K562 (cell line): Measurements from ENCODE around the gene GPD1L. TPM values are rescaled to one million over a fixed set of nuclear protein-coding genes. Genes with fewer than 3 reads are reported as not detected.
A peak's percentile ranks its signal among the peaks of the same experiment; 100 is the strongest.

Experiments
- ATAC-seq: fragments of 200-7000 bp; cut with Tn5 transposase; 3 replicates; pipeline ENCODE4 v1.9.1; 2020; ENCODE audit warnings: moderate library complexity
- BruUV-seq: library from RNA; stranded (reverse); fragments of 400-500 nt; replicated peaks from 2 replicates; lab custom pipeline; 2021; lab: Mats Ljungman, UMichigan
- CTCF ChIA-PET: fragments of 300-600 bp; formaldehyde crosslinking; extraction: SDS; loops from one replicate; lab custom pipeline; 2021; ENCODE audit warnings: low intra/inter-chr PET ratio; lab: Yijun Ruan, JAX
- POLR2A ChIA-PET: fragments of 300-600, 350-650 bp; sonication (Branson Sonifier 250); formaldehyde crosslinking; extraction: SDS; loops from one replicate; lab custom pipeline; 2021; ENCODE audit warnings: antibody characterized with exemption, inconsistent platforms; lab: Yijun Ruan, JAX
- DNase-seq, 4 experiments: peaks; one replicate each; pipeline versions ENCODE4 v3.0.0 to v3.0.0-alpha.2; 2011 to 2018; ENCODE audit warnings: low spot score in 3 of 4, mixed read lengths in 3 of 4; ENCODE audit errors: extremely low read depth in 1 of 4
- FAIRE-seq: peaks from 2 replicates; lab custom pipeline; 2011; peaks lifted over from hg19 to GRCh38; lab: Jason Lieb, UNC
- H2AFZ ChIP-seq: 2 replicates; pipeline ENCODE4 v1.6.0; 2011; ENCODE audit warnings: low read depth, low read length, control low read depth, inconsistent platforms
- H3K27ac ChIP-seq: fragments of 200-600 bp; 3 replicates; pipeline ENCODE4 v1.8.0; 2011; ENCODE audit warnings: low read depth, mild to moderate bottlenecking, control low read depth, inconsistent platforms, low read length, moderate library complexity, mixed read lengths; ENCODE audit errors: extremely low read depth
- H3K27me3 ChIP-seq, 2 experiments: fragments of 300-600 bp in 1 of 2; 2 replicates in 1 of 2; 3 replicates in 1 of 2; pipeline versions ENCODE4 v1.6.0 to v1.8.0; 2011; ENCODE audit warnings: inconsistent platforms in 2 of 2, low read length in 2 of 2, mild to moderate bottlenecking in 1 of 2, mixed read lengths in 1 of 2, moderate library complexity in 1 of 2; ENCODE audit not compliant: control insufficient read depth in 2 of 2, insufficient read depth in 2 of 2
- H3K36me3 ChIP-seq: fragments of 300-600 bp; 3 replicates; pipeline ENCODE4 v1.8.0; 2011; ENCODE audit warnings: mild to moderate bottlenecking, low read length, inconsistent platforms; ENCODE audit not compliant: control insufficient read depth, insufficient read depth
- H3K4me1 ChIP-seq, 2 experiments: fragments of 200-600 bp in 1 of 2; replicated peaks in 1 of 2; 2 replicates in 1 of 2; 3 replicates in 1 of 2; pipeline versions ENCODE4 v1.5.1 to v1.8.0; 2011; ENCODE audit warnings: inconsistent platforms in 2 of 2, low read length in 2 of 2, mild to moderate bottlenecking in 1 of 2, mixed read lengths in 1 of 2, moderate library complexity in 1 of 2; ENCODE audit not compliant: control insufficient read depth in 2 of 2, insufficient read depth in 2 of 2
- H3K4me2 ChIP-seq: 2 replicates; pipeline ENCODE4 v1.6.1; 2011; ENCODE audit warnings: low read length, control low read depth, inconsistent platforms, mixed read lengths; ENCODE audit not compliant: insufficient read depth
- H3K4me3 ChIP-seq: fragments of 200-600 bp; sonication (generic), shearing (Covaris generic); 2 replicates; pipeline ENCODE4 v1.5.1; 2016; ENCODE audit warnings: control low read depth, inconsistent platforms
- H3K79me2 ChIP-seq: fragments of 200-600 bp; 3 replicates; pipeline ENCODE4 v1.8.0; 2011; ENCODE audit warnings: low read length, inconsistent platforms; ENCODE audit not compliant: control insufficient read depth, insufficient read depth
- H3K9ac ChIP-seq, 2 experiments: 2 replicates each; pipeline versions ENCODE4 v1.6.0 to v1.6.1; 2011; ENCODE audit warnings: low read depth in 2 of 2, low read length in 2 of 2, control low read depth in 1 of 2, inconsistent platforms in 1 of 2, mild to moderate bottlenecking in 1 of 2, mixed read lengths in 1 of 2; ENCODE audit not compliant: insufficient read depth in 1 of 2
- H3K9me1 ChIP-seq: one replicate; pipeline ENCODE4 v1.6.0; 2011; ENCODE audit warnings: inconsistent platforms, mild to moderate bottlenecking, low read length, moderate library complexity; ENCODE audit not compliant: control insufficient read depth, insufficient read depth
- H3K9me3 ChIP-seq: replicated peaks from 2 replicates; pipeline ENCODE4 v1.5.1; 2011; ENCODE audit warnings: low read depth, low read length, inconsistent platforms; ENCODE audit not compliant: control insufficient read depth, insufficient read depth
- H4K20me1 ChIP-seq: replicated peaks from 2 replicates; pipeline ENCODE4 v1.6.1; 2011; ENCODE audit warnings: low read length, inconsistent platforms, mixed read lengths; ENCODE audit not compliant: control insufficient read depth, insufficient read depth
- CBX2 ChIP-seq: fragments of 200-600 bp; sonication (generic); IDR thresholded peaks from one replicate; pipeline ENCODE4 v1.6.1; 2012; ENCODE audit warnings: mild to moderate bottlenecking, low read length, inconsistent platforms; ENCODE audit not compliant: insufficient read depth, poor library complexity, severe bottlenecking
- CBX8 ChIP-seq: fragments of 200-600 bp; sonication (generic); IDR thresholded peaks from 2 replicates; pipeline ENCODE4 v1.6.1; 2012; ENCODE audit warnings: borderline replicate concordance, mixed run types, low read depth, mild to moderate bottlenecking, moderate library complexity, mixed read lengths, low read length, control low read depth, inconsistent platforms; ENCODE audit not compliant: poor library complexity, severe bottlenecking; ENCODE audit errors: extremely low read depth
- L3MBTL2 ChIP-seq: fragments of 450-650 bp; IDR thresholded peaks from 2 replicates; pipeline ENCODE4 v1.6.1; 2016; ENCODE audit warnings: mild to moderate bottlenecking, moderate library complexity
- PURB ChIP-seq: sonication (generic); formaldehyde crosslinking; IDR thresholded peaks from 2 replicates; pipeline ENCODE4 v1.9.0; 2021; ENCODE audit warnings: low read depth, mild to moderate bottlenecking, missing genetic modification reagents
- RNF2 ChIP-seq: sonication (generic); IDR thresholded peaks from 2 replicates; pipeline ENCODE4 v1.6.1; 2016
- ZNF551 ChIP-seq: fragments of 250-450 bp; sonication (Bioruptor Pico); IDR thresholded peaks from 2 replicates; pipeline ENCODE4 v1.5.0; 2021; ENCODE audit warnings: mild to moderate bottlenecking, moderate library complexity
- ZNF764 ChIP-seq: fragments of 250-450 bp; sonication (Bioruptor Pico); IDR thresholded peaks from 2 replicates; pipeline ENCODE4 v1.4.0; 2020; ENCODE audit warnings: low read depth, mild to moderate bottlenecking, moderate library complexity
- WGBS: fragments of 100-300 bp; shearing (Covaris generic); methylation state at CpG from one replicate; pipeline ENCODE4 v1.1.6; 2016; ENCODE audit warnings: low coverage, mixed read lengths; ENCODE audit not compliant: insufficient coverage; ENCODE audit errors: missing lambda C conversion rate; 5-methylcytosine and 5-hydroxymethylcytosine counted together
- in situ Hi-C: fragments of 300-500 bp; cut with MboI; formaldehyde crosslinking; loops from 4 replicates; pipeline ENCODE4 v1.15.0; 2018; ENCODE audit warnings: inconsistent platforms, mixed read lengths
- intact Hi-C: fragments of 100-400 bp; cut with micrococcal nuclease; formaldehyde crosslinking; loops from 2 replicates; pipeline ENCODE4 v1.14.2; 2022
- polyA plus RNA-seq, 8 experiments: library from polyadenylated mRNA; depleted of rRNA in 4 of 8; stranded (reverse) in 5 of 8; unstranded in 3 of 8; fragments of >200 nt; fragmentation: Nextera tagmentation in 2 of 8; fragmentation: Illumina TruSeq in 1 of 8; extraction: Ambion mirVana in 2 of 8; extraction: Trizol in 1 of 8; gene quantifications; 2 replicates each; pipeline versions ENCODE4 v1.2.1 to v1.2.3, GENCODE V29; 2011 to 2014; ENCODE audit warnings: inconsistent platforms in 1 of 8, missing spikeins in 1 of 8
- total RNA-seq, 7 experiments: library from RNA; depleted of rRNA in 6 of 7; stranded (reverse); fragments of >200 nt in 6 of 7; fragmentation: Illumina TruSeq in 2 of 7; extraction: Trizol in 2 of 7; gene quantifications; 2 replicates each; pipeline versions ENCODE4 v1.2.1 to v1.2.3, GENCODE V29; 2011 to 2021; ENCODE audit warnings: low replicate concordance in 1 of 7

The GPD1L gene
- total and polyA plus RNA-seq, 9 of the 15 experiments (the other 6 are each of a cell fraction or from before 2014, with no cell fraction given) = 1.6 to 17.3 (median 12.3) TPM

- TF ChIP-seq RNF2 (no peak), L3MBTL2 (0 out of 2 replicates have a peak, but pooled peaks have one; percentile 15)
- TF ChIP-seq, all 486 proteins: peak for 8
Observed at GRCh38 chr3:32082721-32083120, 23.7 kb upstream of the GPD1L start (continued).

- DNase-seq = peak in 2 of 4 experiments; percentile 2 to 3
- Histone ChIP-seq H3K36me3 (no peaks in the 10 kb centered on the region), H3K79me2 (no peaks in the 10 kb centered on the region), H3K9me1 (no peaks in the 10 kb centered on the region), H3K27ac (no peak overlapping the region), H2AFZ (no peak overlapping the region), H3K9ac (no peak overlapping the region), H3K9me3 (no peaks in the 10 kb centered on the region), H3K4me3 (no peak overlapping the region), H3K4me1 (no peaks in the 10 kb centered on the region), H3K27me3 (no peaks in the 10 kb centered on the region; a peak in 1 of 5 replicates), H4K20me1 (no peaks in the 10 kb centered on the region), H3K4me2 (no peak overlapping the region)
- ChIA-PET CTCF (no interaction called here), POLR2A (no interaction called here)
- intact Hi-C loops = no loop called here
- no TSS peak for BruUV-seq
- in situ Hi-C loops = no loop called here
- TF ChIP-seq CBX8 (no peak), PURB (CRISPR knock-in tag) (no peak), CBX2 (no peak), ZNF551 (no peak), ZNF764 (CRISPR knock-in tag) (no peak)
- FAIRE-seq = no peak
- no peak for ATAC-seq
- WGBS = 17% methylated on average over 3 of the region's 3 CpGs
Observed at GRCh38 chr3:32083702-32084270, 22.6 kb upstream of the GPD1L start.
